ENCODE measurements around the gene CUX1.
"Not testable (repeated sequence)": the region's sequence is repeated elsewhere in the genome, so short reads cannot be mapped to it uniquely, and the experiment has no call there.

The CUX1 gene

DNA sequence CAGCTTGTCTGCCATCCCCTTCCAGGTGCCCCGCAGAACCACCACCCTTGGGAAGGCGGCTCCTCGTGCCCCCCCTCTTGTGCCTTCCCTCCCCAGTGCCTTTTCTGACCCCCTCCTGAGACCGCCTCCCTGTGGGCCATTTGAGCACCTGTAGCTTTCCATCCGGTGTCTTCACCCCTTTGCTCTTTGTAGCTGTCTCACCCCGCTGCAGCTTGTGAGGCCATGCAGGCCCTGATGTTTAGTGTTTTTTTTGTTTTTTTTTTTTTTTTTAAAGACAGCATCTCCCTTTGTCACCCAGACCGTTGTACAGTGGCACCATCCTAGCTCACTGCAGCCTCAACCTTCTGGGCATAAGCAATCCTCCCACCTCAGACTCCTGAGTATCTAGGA is 52.5 kb downstream of the CUX1 start:
- no peak for DNase-seq (ENCODE audit: low read depth in 3 of 3)

DNA sequence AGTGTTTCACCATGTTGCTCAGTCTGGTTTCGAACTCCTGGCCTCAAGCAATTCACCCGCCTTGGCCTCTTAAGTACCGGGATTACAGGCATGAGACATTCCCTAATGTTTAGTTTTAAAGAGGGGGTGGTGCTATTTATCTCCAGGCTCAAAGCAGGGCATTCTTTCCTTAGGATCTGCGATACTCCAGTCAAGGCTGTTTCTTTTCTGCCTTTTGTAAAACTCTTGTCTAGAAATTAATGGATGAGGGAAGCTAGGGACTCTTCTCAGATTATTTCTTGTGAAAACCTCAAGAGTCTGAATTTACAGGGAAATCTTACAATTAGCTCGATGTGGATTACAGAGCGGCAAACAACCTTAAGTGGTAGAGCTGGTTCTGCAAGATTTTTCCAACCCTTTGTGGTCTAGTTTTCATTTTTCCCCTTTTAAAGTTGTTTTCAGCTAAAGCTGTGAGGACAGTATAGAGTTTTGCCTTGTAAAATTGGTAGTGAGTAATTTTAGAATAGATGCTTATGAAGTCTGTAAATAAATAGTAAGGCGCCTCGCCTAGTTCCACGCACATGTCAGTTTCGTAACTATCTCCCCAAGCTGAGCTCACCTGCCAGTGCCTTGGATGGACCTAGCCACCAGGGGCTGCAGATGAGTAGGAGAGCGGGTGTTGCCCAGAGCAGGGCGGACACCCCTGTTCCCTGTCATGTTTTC is 53.1 kb downstream of the CUX1 start:
- no peak for DNase-seq (ENCODE audit: low read depth in 3 of 3)

DNA sequence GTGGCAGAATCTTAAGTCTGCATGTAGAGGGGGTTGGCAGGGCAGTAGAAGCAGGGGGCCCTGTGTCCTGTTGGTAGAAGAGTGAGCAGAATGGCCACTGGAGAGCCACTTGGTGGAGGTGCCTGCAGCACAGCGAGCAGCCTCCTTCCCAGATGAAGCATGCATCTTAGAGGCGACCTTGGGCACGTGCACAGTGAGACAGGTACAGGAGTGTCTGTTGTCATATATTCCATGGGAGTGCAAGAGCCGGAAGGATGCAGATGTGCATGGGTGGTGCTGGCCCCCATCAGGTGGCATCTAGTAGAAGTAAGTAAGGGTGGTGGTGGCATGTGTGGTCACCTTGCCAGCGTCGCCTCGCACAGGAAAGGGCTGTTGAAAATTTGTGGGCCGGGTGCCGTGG is 53.9 kb downstream of the CUX1 start:
- no peak for DNase-seq (ENCODE audit: low read depth in 3 of 3)

DNA sequence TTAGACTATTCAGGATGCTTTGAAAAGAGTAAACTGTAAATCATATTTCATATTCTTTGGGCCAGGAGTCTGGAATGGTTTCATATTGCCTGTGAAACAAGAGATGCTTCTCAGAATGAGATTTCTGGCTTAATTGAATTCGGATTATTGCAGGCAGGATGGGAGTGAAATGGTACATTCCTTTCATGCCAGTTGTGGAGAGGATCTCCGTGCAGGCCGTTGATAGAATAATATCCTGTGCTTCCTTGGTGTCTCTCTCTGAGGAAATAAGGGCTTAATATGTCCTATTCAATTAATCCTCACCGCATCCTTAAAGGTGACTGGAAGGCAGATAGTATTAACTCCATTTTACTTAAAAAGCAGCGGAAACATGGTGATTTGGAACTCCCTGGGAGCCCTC is 56.6 kb downstream of the CUX1 start:
- no peak for DNase-seq (ENCODE audit: low read depth in 3 of 3)

GRCh38 chr7:101875283-101875846 is 57.9 kb downstream of the CUX1 start:
- no peak for DNase-seq (ENCODE audit: low read depth in 3 of 3)

DNA sequence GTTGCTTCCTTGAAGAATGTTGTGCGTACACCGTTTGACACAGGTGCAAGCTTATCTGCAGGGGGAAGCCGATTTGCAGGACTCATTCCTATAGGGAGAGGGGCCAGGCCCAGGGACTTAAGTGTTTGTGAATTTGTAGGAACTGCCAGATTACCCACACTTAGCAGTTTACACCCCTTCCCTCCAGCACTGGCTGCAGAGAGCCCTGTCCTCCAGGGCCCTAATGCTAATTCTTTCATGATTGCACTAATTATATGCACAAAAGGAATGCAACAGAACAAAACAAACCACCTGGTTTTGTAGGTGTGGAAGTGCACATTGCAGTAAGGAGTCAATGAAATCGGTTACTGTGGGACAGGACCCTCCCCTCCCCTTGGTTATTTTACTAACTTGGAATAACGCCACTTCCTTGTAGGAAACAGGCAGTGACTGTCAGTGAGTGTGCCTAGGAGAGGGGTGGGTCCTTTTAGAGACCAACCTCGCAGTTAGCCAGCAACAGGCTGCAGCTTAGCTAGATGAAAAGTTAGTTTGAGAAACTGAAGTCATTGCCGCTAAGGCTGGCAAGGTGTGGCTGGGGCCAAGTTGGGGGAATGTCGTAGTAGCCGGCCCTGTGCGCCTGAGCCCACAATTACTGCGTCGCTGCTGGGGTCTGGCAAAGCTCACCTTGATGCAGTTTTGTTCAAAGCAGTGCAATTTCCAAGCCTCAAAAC is 60.6 kb downstream of the CUX1 start:
- DNase-seq (ENCODE audit: low read depth in 3 of 3), result no peak

DNA sequence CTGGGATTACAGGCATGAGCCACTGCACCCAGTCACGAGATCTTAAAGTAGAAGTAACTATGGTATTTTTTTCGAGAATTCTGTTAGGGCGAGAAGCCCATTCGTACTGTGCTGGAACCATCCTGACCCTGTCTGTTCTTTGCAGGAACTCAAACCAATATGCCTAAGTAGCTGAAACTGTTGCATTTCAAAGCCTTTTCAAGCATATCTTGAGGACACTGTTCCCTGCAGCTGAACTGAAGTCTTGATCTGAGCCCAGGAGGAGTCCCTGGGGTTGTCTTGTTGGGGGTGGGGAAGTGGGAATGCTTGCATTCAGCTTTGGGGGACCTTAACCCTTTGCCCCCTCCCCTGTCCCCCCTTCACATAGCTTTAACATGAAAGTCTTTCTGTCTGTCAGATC is 61.5 kb downstream of the CUX1 start:
- no peak for DNase-seq (ENCODE audit: low read depth in 3 of 3)

- no peak for DNase-seq (ENCODE audit: low read depth in 3 of 3)
Measured at GRCh38 chr7:101879565-101879964, 62.1 kb downstream of the CUX1 start.

GRCh38 chr7:101880282-101881054 is 63.0 kb downstream of the CUX1 start:
- no peak for DNase-seq (ENCODE audit: low read depth in 3 of 3)

DNA sequence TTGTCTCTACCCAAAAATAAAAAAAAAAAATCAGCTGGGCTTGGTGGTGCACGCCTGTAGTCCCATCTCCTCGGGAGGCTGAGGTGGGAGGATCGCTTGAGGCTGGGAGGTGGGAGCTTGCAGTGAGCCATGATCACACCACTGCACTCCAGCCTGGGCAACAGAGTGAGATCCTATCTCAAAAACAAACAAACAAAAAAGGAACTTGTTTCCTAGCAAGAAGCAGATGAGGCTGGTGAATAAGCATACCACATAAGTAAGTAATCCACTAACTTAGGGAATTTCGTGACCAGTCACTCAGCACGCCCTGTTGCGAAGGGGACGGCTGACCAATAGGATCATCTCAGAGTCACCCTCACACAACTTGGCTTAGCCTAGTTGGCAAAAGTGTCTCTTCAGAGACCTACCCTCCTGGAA is 64.6 kb downstream of the CUX1 start:
- no peak for DNase-seq (ENCODE audit: low read depth in 3 of 3)

DNA sequence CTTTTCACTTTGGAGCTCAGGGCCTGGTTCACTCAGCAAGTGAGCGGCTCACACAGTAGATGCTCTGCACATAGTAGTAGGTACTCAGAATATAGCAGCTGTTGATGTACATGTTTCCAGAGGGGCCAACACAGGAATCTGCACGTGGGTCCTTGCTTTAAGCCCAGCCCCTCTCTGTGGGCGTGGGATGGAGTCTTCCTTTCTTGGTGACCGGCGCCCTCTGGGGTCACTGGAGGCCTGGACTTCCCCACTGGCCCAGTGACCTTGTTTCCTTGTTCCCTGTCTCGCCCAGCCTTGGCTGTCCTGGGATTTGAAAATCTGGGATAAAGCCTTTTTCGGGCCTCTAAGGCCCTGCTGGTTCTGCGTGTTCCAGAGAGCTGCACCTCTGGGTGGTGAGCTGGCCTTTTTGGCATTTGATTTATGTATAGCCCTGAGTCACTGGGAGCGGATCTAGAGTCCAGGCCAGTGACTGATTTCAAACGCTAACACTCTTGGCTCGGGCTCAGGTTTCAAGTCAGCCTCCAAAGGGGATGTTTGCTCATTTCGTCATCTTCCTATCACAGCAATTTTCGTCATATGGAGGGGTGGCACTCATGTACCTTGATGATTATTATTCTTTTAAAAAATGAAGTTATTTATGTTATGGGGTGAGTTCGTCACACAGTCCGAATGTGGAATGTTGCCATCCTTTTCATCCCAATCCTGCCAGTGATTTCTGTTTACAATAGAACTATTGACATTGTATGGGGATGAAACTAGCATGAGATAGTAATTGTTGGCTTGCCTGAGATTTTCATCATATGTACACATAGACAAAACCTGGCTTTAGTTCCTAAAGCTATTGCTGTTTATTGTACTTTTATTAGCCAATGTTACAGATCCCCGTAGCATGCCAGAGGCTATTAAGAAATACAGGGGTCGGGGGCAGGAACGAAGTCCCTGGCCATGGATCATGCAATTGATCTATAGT is 65.5 kb downstream of the CUX1 start:
- DNase-seq (ENCODE audit: low read depth in 3 of 3), result no peak

DNA sequence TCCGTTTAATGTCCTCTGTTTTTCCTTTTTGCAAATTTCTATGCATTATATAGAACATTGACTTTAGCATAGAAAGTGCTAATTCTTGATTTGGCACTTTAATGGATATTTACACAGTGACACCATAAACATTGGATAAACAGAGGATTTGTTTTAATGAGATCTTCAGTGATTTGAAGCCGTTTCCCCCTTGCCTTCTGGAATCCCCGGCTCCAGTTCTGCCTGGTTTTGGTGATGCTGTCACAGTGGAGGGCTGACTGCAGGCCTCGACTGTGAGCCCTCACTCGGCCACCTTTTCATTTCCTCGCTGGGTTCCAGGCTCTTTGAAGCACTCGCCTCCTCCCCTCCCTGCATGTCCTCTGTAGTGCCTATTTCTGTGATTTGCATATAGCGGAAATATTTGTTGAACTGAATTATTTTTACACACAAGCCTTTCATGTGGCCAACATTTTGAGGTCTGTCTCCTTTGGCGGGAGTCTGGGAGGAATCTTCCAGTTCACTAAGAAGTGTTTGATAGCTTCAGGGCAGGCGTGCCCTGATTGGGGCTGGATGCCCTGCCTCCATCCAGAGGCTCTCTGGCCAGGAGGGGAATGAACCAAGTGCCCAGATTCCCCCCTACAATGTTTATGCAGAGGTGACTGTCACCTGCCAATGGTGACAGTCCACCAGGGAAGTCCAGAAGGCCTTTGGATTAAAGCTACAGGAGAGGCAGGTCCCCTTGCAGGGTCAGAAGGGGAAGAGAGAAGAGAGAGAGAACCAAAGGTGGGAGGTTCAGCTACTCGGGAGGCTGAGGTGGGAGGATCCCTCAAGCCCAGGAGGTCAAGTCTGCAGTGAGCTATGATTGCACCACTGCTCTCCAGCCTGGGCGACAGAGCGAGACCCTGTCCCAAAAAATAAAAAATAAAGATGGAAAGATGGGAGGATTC is 67.5 kb downstream of the CUX1 start:
- no peak for DNase-seq (ENCODE audit: low read depth in 3 of 3)

DNA sequence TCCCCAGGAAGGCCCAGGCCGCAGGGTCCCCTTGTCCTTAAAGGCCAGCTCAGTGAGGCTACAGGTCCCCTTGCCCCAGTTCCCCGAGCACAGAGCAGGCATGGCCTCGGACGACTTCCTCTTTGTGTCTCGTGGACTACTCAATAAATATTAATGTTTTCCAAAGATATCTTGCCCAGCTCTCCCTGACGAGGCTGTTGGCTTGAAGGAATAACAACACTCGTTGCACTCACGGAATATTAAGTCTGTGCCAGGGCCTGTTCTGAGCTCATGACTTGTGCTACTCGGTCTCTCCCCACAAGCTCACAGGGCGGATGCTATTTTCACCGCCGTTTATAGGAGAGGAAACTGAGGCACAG is 68.2 kb downstream of the CUX1 start:
- no peak for DNase-seq (ENCODE audit: low read depth in 3 of 3)

DNA sequence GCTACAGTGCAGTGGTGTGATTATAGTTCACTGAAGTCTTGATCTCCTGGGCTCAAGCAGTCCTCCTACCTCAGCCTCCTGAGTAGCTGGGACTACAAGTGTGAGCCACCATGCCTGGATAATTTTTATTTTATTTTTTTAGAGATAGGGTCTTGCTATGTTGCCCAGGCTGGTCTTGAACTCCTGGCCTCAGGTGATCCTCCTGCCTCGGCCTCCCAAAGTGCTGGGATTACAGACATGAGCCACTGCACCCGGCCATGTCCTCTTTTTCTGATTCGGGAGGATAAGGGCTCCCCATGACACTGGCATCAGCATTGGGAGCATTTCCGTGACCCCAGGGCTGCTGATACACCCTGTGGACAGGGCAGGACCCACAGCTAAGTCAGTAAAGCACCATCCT is 69.9 kb downstream of the CUX1 start:
- DNase-seq (ENCODE audit: low read depth in 3 of 3), result not testable (repeated sequence)

DNA sequence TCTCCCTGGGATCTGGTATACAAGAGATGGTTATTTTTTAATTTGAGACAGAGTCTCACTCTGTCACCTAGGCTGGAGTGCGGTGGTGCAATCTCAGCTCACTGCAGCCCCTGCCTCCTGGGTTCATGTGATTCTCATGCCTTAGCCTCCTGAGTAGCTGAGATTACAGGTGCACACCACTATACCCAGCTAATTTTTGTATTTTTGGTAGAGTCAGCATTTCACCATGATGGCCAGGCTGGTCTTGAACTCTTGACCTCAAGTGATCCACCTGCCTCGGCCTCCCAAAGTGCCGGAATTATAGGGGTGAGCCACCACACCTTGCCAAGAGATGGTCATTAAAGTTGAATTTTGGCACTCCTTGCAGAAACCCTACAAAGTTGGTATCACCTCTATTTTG is 71.1 kb downstream of the CUX1 start:
- not testable (repeated sequence) for DNase-seq (ENCODE audit: low read depth in 3 of 3)

- no peak for DNase-seq (ENCODE audit: low read depth in 3 of 3)
Measured at GRCh38 chr7:101890749-101891523, 73.5 kb downstream of the CUX1 start.

DNA sequence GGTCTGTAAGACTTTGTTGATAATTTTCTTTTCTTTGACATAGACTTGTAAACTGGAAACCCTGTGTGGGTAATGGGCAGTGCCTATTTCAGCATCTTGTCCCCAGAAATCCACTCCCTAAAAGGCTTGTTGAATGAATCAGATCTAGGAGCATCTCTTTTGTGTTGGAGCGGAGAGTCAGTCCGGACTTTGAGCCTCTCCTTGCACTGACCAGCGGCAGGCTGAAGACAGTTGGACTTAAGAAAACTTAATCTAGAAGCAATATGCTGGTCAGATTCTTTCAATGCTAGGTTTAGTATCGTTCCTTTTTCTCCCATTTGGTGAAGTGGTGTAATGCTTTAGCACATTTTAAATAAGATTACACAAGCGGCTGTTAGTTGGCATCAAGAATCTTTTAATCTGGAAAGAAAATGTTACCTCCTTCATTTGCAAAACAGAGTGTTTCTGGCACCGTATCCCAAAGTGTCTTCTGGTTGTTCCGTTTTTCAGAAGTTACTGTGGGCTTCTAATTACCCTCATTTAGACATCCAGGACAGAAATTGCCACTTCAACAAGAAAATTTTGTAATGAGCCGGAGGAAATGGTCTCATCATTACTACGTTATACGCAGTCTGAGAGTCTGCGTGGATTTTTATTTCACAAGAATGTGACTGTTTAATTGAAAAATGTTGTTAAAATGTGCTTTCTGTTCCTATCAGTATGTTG is 74.7 kb downstream of the CUX1 start:
- DNase-seq (ENCODE audit: low read depth in 3 of 3), result no peak

DNA sequence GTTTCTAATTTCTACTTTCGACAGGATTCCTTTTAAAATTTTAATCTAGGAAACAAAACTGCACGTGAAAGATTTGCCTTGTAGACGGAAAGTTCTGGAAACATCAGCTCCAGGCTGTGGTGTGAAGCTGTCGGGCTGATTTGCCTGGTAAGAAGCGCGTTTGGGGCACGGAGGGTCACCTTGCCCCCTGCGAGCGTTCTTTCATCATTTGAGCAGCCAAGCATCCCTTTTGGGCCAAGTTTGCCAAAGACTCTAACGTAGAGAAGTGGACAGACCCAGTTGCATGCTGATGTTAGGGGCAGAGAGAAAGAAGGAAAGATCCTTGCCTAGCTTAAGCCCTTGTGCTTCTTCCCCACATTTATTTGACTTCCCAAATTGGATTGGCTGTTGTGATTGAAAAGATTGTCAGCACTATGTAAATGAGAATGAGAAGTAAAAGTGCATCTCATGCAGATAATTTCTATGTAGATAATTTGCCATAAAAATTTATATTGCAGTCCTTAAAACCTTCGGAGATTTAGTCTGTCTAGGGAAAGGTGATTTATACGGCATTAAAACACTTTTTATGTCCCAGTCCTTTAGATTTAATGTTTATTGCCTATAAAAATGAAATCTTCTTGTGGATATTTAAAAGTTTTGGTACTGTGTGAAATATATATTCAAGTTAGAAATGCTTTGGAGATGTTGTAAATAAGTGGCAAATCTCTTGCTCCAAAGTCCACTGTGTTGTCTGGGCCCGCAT is 76.1 kb downstream of the CUX1 start:
- no peak for DNase-seq (ENCODE audit: low read depth in 3 of 3)

All from stimulated activated CD4-positive, alpha-beta T cell treated with anti-CD3 and anti-CD28 coated beads, TNF-alpha, amount 100 ng/mL, for 48 hours (primary cell).